ENCODE measurements around the gene KLF15.

Gene KLF15

DNA sequence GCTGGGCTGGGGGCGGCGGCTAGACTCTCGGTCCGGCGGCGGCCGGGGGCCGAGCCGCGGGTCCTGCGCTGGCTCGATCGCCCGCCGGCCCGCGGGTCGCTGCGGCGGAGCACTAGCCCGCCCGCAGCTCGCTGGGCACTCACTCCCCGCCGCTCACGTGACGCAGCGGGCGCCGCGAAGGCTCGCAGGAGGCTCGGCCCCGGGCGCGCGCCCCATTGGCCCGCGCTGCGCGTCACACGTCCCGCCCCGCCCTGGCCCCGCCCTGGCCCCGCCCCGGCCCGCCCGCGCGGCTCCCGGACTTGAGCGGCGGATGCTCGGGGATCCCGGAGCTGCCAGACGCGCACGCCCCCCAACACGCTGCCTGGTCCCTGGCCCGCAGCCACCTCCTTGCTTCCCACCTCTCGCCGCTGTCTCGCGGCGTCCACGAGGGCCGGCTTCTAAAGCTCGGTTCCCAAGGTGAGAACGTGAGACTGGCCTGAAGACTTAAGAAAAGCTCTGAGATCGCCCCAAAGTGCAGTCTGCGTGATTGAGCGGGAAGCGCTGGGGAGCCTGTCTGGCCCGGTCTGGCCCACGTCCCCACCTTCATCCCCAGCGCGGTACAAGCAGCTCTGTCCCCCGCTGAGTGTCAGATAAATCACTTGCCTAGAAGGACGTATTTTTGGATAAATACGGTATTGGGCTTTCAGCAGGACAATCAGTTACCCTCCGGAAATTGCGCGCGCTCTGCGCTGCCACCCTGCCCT is at the start of gene KLF15:
TSS of gene KLF15 (minus strand) at position 114 of the 743 bp plus-strand sequence. CDS start 4,486 bp downstream, outside the sequence.
- Histone ChIP-seq H3K27me3 (ENCODE audit: control insufficient read depth, insufficient read depth, low read length) (peaks cover 32% of the 10 kb centered on the region), H3K4me3 (ENCODE audit: low read length) (peak within 1 kb of the TSS; percentile 27), H3K4me1 (ENCODE audit: control insufficient read depth, insufficient read depth, low read length) (peaks cover 14% of the 10 kb centered on the region), H3K9ac (ENCODE audit: low read length) (peak within 1 kb of the TSS; percentile 49), H3K36me3 (ENCODE audit: control insufficient read depth, insufficient read depth, low read length) (no peaks in the 10 kb centered on the region), H3K9me3 (ENCODE audit: control insufficient read depth, low read length) (no peaks in the 10 kb centered on the region)

DNA sequence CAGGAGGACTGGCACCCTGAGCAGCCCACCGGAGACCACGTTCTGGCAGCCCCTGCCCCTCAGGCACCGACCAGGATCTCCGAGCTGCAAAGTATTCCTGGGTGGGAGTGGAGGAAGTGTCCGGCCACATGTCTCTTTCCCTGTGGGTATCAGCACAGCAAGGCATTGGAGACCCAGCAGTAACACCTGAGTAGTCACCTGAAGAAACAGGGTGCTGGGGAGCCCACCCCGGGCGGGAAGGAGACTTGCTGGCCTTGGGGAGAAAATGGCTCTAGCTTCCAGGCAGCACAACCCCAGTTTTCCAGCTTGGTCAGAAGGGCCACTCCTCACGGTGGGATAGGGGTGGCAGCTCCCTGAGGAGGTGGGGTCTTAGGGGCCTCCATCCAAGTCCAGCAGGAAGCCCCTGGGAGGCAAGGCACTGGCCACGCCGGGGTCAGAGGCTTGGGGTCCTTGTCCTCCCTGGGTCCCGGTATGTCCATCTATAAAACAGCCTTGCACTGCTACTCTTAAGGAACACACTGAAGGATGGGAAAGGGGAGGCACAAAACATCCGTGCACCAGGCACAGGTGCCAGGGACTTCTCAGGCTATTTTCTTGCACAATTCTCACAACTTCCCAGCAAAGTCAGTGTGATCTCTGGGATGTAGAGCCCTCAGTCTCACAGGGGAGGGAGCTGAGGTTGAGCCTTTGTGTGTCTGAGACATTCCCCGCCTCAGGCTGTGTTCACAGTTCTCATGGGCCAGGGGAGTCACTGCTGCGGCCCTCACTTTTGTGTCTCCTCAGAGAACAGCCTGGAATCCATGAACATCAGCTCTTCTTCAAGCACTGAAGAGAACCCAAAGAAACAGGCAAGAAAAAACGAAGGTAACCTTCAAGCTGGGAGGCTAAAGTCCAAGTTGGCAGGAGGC is 49.4 kb upstream of the KLF15 start:
- Histone ChIP-seq H3K36me3 (ENCODE audit: control insufficient read depth, insufficient read depth, low read length) (no peaks in the 10 kb centered on the region), H3K9ac (ENCODE audit: low read length) (no peak overlapping the region), H3K4me1 (ENCODE audit: control insufficient read depth, insufficient read depth, low read length) (no peaks in the 10 kb centered on the region), H3K4me3 (ENCODE audit: low read length) (no peak overlapping the region), H3K9me3 (ENCODE audit: control insufficient read depth, low read length) (no peaks in the 10 kb centered on the region), H3K27me3 (ENCODE audit: control insufficient read depth, insufficient read depth, low read length) (no peaks in the 10 kb centered on the region)

DNA sequence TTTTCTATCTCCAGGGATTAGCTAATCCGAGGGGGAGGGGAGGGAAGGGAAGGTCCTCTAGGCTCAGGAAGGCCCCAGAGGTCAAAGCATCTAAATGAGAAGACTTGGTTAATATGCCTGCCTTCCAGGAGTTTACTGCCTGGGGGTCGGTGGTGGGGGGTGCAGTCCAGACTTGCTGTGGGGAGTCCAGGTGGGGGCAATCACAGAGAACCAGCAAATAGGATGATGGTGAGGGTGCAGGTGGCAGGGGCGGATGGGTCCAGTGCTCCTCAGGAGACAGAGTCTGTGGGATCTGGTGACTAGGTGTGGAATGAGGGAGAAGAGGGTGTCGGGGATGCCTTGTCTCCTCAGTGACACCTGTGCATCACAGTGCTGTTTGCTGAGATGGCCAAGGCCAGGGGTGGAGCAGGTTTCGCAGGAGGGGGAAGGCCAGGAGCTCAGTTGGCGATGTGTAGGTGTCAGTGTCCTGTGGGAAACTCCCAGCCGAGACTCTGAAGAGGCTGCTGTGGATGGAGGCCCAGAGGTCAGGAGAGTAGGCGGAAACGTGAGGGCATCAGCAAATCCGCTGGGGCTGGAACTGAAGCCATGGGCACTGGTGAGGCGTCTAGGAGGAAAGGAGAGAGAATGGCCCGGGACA is 45.6 kb upstream of the KLF15 start:
- Histone ChIP-seq H3K27me3 (ENCODE audit: control insufficient read depth, insufficient read depth, low read length) (no peaks in the 10 kb centered on the region), H3K4me1 (ENCODE audit: control insufficient read depth, insufficient read depth, low read length) (no peaks in the 10 kb centered on the region), H3K9ac (ENCODE audit: low read length) (no peak overlapping the region), H3K9me3 (ENCODE audit: control insufficient read depth, low read length) (no peaks in the 10 kb centered on the region), H3K4me3 (ENCODE audit: low read length) (no peak overlapping the region), H3K36me3 (ENCODE audit: control insufficient read depth, insufficient read depth, low read length) (no peaks in the 10 kb centered on the region)

DNA sequence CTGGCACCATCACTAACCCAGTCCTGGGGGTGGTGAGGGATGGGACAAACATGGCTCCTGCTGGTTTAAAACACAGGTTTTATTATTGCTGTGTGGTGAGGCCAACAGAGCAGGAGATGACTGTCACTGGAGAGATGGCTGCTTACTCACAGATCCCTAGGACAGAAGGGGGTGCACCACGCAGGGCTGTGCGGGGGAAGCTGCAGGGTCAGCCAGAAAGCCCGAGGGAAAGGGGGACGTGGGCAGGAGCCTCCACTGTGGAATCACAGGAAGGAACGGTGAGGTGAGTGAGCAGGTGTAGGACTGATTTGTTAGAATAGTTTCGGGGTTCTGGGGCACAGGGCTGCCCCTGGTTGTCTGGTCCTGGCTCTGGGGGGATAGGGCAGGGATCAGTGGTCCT is 45.0 kb upstream of the KLF15 start:
- no peaks in the 10 kb centered on the region for H3K9me3 ChIP-seq (ENCODE audit: control insufficient read depth, low read length)
- no peak overlapping the region for H3K9ac ChIP-seq (ENCODE audit: low read length)
- no peaks in the 10 kb centered on the region for H3K4me1 ChIP-seq (ENCODE audit: control insufficient read depth, insufficient read depth, low read length)
- no peaks in the 10 kb centered on the region for H3K36me3 ChIP-seq (ENCODE audit: control insufficient read depth, insufficient read depth, low read length)
- no peak overlapping the region for H3K4me3 ChIP-seq (ENCODE audit: low read length)
- no peaks in the 10 kb centered on the region for H3K27me3 ChIP-seq (ENCODE audit: control insufficient read depth, insufficient read depth, low read length)

DNA sequence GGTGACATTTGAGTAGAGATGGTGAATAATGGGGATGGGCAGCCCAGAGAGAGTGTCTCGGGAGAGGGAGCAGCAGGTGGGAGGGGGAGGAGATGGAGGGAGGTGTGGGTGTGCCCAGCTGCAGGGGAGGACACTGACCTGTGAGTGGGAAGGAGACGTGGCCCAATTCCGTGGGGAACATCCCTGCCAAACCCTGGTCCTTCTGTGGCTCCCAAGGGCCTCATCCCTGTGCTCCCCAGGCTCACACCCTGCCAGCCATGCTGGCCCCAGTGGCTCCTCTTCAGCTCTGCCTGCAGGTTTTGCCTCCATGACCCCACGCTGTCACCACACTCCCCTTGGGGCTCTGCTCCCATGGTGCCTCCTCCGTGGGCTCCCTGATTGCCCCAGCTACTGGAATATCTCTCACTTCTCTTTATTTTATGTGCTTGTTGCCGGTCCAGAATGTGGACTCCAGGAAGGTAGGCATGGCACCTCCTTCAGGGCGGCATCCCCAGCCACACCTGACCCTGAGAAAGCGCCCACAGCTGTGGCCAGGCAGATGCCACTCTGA is 44.5 kb upstream of the KLF15 start:
- Histone ChIP-seq H3K9ac (ENCODE audit: low read length) (no peak overlapping the region), H3K9me3 (ENCODE audit: control insufficient read depth, low read length) (no peaks in the 10 kb centered on the region), H3K4me1 (ENCODE audit: control insufficient read depth, insufficient read depth, low read length) (no peaks in the 10 kb centered on the region), H3K36me3 (ENCODE audit: control insufficient read depth, insufficient read depth, low read length) (no peaks in the 10 kb centered on the region), H3K27me3 (ENCODE audit: control insufficient read depth, insufficient read depth, low read length) (no peaks in the 10 kb centered on the region), H3K4me3 (ENCODE audit: low read length) (no peak overlapping the region)

DNA sequence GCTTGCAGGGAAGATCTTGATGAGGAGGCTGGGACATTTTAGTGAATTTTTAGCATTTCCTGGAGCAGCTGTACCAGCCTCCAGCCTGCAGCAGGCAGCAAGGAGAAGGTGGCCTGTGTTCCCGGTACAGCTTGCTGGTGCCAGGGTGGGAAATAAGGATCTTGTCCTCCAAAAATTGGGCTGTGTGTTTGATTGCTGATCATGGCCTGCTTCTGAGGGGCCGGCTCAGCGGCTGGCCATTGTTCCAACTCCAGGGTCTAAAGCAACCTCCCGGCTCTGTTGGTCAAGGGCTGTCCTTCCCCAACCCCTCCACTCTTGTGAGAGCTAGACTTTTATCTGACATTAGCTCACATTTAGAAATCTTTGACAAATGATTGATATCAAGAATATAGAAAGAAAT is 42.5 kb upstream of the KLF15 start:
- H3K9me3 ChIP-seq (ENCODE audit: control insufficient read depth, low read length), result no peaks in the 10 kb centered on the region
- H3K36me3 ChIP-seq (ENCODE audit: control insufficient read depth, insufficient read depth, low read length), result no peaks in the 10 kb centered on the region
- peaks cover 11% of the 10 kb centered on the region for H3K27me3 ChIP-seq (ENCODE audit: control insufficient read depth, insufficient read depth, low read length)
- H3K4me3 ChIP-seq (ENCODE audit: low read length), result no peak overlapping the region
- H3K9ac ChIP-seq (ENCODE audit: low read length), result no peak overlapping the region
- no peaks in the 10 kb centered on the region for H3K4me1 ChIP-seq (ENCODE audit: control insufficient read depth, insufficient read depth, low read length)

DNA sequence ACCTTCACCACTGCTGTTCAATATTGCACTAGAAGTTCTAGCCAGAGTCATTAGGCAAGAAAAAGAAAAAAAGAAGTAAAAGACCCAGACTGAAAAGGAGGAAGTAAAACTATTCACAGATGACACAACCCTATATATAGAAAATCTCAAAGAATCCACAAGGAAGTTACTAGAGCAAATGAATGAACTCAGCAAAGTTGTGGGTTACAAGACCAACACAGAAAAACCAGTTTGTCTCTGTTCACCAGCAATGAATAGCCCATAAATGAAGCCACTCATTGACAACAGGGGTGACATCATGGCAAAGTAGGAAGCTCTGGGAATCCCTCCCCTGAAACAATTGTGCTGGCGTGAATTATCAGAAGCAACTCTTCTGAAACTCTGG is 42.1 kb upstream of the KLF15 start:
- Histone ChIP-seq H3K36me3 (ENCODE audit: control insufficient read depth, insufficient read depth, low read length) (no peaks in the 10 kb centered on the region), H3K9me3 (ENCODE audit: control insufficient read depth, low read length) (no peaks in the 10 kb centered on the region), H3K9ac (ENCODE audit: low read length) (no peak overlapping the region), H3K4me1 (ENCODE audit: control insufficient read depth, insufficient read depth, low read length) (no peaks in the 10 kb centered on the region), H3K4me3 (ENCODE audit: low read length) (no peak overlapping the region), H3K27me3 (ENCODE audit: control insufficient read depth, insufficient read depth, low read length) (peaks cover 11% of the 10 kb centered on the region)

DNA sequence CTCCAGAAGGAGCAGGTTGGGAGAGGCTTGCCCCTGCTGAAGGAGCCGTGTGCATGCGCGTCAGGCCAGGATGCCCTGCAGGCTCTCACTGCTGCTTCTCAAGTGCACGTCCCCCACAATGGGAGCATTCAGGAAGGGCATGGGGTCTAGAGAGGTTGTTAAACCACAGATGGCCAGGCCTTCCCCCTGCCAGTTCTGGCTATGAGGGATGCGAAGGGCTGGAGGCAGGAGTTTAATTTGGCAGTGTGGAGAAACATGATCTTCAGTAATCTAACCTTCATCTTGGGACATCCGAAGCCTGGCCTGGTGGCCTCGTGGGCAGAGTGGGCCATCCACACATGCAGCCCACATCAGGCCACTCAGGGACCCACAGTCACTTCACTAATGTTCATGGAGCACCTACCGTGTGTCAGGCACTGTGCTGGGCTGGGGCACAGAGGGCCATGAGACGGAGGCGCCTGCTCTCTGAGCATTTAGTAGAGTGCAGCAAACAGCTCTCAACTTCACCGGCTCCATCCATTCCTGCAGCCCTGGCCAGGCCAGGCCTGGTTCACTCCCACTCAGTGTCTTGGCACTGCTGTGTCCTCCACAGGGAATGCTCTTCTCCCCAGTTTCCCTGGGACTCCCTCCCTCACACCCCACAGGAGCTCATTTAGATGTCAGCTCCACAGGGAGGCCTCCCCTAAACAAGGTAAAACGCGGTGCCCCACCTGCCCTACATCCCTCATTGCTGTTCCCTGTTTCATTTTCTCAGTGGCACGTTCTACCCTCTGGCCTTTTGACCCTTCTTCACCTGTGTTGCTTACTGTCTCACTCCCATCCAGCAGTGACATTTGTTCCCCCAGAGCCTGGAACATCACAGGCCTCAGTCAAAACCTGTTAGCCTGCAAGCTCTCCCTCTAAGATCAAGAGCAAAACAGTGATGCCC is 41.5 kb upstream of the KLF15 start:
- Histone ChIP-seq H3K4me3 (ENCODE audit: low read length) (no peak overlapping the region), H3K36me3 (ENCODE audit: control insufficient read depth, insufficient read depth, low read length) (no peaks in the 10 kb centered on the region), H3K9me3 (ENCODE audit: control insufficient read depth, low read length) (no peaks in the 10 kb centered on the region), H3K27me3 (ENCODE audit: control insufficient read depth, insufficient read depth, low read length) (peaks cover 11% of the 10 kb centered on the region), H3K4me1 (ENCODE audit: control insufficient read depth, insufficient read depth, low read length) (no peaks in the 10 kb centered on the region), H3K9ac (ENCODE audit: low read length) (no peak overlapping the region)

DNA sequence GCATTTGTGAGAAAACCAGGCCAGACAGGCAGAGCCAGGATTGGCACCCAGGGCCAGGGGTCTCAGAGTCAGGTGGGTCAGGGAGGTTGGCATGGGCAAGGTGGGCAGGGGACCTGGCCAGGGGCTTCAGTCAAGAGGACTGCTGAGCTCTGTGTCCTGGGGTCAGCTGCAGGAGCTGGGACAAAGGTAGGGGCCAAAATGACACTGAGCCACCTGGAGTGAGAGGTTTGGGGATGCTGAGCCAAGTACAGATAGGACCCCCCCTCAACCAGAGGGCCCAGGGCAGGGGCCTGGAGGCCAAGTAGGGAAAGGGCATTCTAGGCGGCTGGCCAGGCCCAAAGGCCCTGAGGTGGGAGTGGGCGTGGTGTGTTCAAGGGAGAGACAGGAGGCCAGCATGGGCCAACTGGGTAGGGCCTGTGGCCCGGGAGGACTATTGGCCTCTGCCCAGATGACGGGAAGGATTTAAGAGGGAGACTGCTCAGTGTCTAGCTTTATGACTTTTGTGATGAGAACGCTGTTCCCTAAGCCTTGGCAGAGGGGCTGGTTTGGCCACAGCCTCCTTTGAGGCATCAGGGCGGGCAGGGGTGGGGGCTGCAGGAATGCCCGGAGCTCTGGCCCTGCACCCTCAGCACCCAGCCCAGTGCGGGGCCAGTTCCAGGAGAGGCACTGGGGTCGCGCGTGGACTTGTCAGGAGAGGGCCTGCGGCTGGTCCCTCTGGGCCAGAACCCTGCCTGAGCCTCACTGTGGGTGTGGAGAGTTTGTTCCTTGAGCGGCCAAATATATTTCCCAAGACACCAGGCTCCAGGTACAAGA is 40.6 kb upstream of the KLF15 start:
- no peak overlapping the region for H3K9ac ChIP-seq (ENCODE audit: low read length)
- no peaks in the 10 kb centered on the region for H3K4me1 ChIP-seq (ENCODE audit: control insufficient read depth, insufficient read depth, low read length)
- H3K4me3 ChIP-seq (ENCODE audit: low read length), result no peak overlapping the region
- no peaks in the 10 kb centered on the region for H3K9me3 ChIP-seq (ENCODE audit: control insufficient read depth, low read length)
- H3K36me3 ChIP-seq (ENCODE audit: control insufficient read depth, insufficient read depth, low read length), result no peaks in the 10 kb centered on the region
- H3K27me3 ChIP-seq (ENCODE audit: control insufficient read depth, insufficient read depth, low read length), result peaks cover 12% of the 10 kb centered on the region

DNA sequence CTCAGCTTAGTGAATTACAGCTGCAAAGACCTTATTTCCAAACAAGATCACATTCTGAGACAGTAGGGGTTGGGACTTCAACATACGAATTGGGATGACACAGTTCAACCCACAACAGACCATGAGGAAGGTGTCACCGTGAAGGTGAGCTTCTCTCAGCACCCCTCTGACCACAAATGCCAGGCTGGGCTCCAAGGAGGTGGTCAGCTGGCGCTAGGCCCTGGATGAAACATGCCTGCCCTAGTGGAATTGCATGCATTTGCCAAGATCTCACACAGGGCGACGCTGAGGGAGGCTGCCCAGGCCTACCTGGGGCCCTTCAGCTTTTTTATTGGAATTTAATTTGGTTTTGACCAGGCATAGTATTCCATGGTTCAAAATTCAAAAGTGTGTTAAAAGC is 39.3 kb upstream of the KLF15 start:
- no peaks in the 10 kb centered on the region for H3K9me3 ChIP-seq (ENCODE audit: control insufficient read depth, low read length)
- H3K9ac ChIP-seq (ENCODE audit: low read length), result no peak overlapping the region
- H3K27me3 ChIP-seq (ENCODE audit: control insufficient read depth, insufficient read depth, low read length), result peaks cover 14% of the 10 kb centered on the region
- no peaks in the 10 kb centered on the region for H3K4me1 ChIP-seq (ENCODE audit: control insufficient read depth, insufficient read depth, low read length)
- no peaks in the 10 kb centered on the region for H3K36me3 ChIP-seq (ENCODE audit: control insufficient read depth, insufficient read depth, low read length)
- H3K4me3 ChIP-seq (ENCODE audit: low read length), result no peak overlapping the region

Measured in mucosa of stomach (tissue), 1 donor.